OCI-LY7 (cell line): ENCODE results near the gene MYOZ2. TPM values are rescaled to one million over a fixed set of nuclear protein-coding genes. Genes with fewer than 3 reads are reported as not detected.

Source experiments
- BruUV-seq: library from RNA; stranded (reverse); fragments of 400-500 nt; replicated peaks from 2 replicates; lab custom pipeline; 2021; lab: Mats Ljungman, UMichigan
- CTCF ChIA-PET: fragments of 300-600 bp; sonication (Branson Sonifier 250); formaldehyde crosslinking; loops from one replicate; lab custom pipeline; 2022; ENCODE audit warnings: antibody characterized with exemption; ENCODE audit not compliant: unreplicated experiment; lab: Charles Lee
- POLR2A ChIA-PET: fragments of 300-600 bp; sonication (Branson Sonifier 250); formaldehyde crosslinking; loops from one replicate; lab custom pipeline; 2022; ENCODE audit warnings: antibody characterized with exemption; lab: Charles Lee
- DNase-seq: peaks from one replicate; pipeline ENCODE4 v3.0.0-alpha.2; 2015; ENCODE audit warnings: low spot score
- H2AFZ ChIP-seq: fragments of 200-600 bp; sonication (generic), shearing (Covaris generic); 2 replicates; pipeline ENCODE4 v1.6.1; 2014; ENCODE audit warnings: mild to moderate bottlenecking, antibody characterized with exemption, low read length, moderate library complexity
- H3K27ac ChIP-seq: fragments of 200-600 bp; sonication (generic); 2 replicates; pipeline ENCODE4 v1.5.1; 2014; ENCODE audit warnings: mixed run types, low read depth, mild to moderate bottlenecking, moderate library complexity, low read length, inconsistent platforms; ENCODE audit not compliant: poor library complexity, severe bottlenecking
- H3K36me3 ChIP-seq: fragments of 200-600 bp; sonication (generic); 2 replicates; pipeline ENCODE4 v1.6.1; 2014; ENCODE audit warnings: mild to moderate bottlenecking, antibody characterized with exemption, low read length, moderate library complexity, mixed read lengths; ENCODE audit not compliant: insufficient read depth
- H3K4me1 ChIP-seq: fragments of 200-600 bp; sonication (generic); 2 replicates; pipeline ENCODE4 v1.5.1; 2014; ENCODE audit warnings: mild to moderate bottlenecking, low read length; ENCODE audit not compliant: insufficient read depth, poor library complexity, severe bottlenecking
- H3K4me2 ChIP-seq: fragments of 200-600 bp; sonication (generic); 2 replicates; pipeline ENCODE4 v1.6.1; 2014; ENCODE audit warnings: mild to moderate bottlenecking, low read length
- H3K4me3 ChIP-seq: fragments of 200-600 bp; sonication (generic); 2 replicates; pipeline ENCODE4 v1.5.1; 2014; ENCODE audit warnings: mild to moderate bottlenecking, low read depth, low read length; ENCODE audit not compliant: poor library complexity, severe bottlenecking
- H3K79me2 ChIP-seq: fragments of 200-600 bp; sonication (generic); 2 replicates; pipeline ENCODE4 v1.6.1; 2016; ENCODE audit warnings: low read depth, mild to moderate bottlenecking, low read length, moderate library complexity, mixed read lengths; ENCODE audit not compliant: insufficient read depth
- H3K9me2 ChIP-seq: fragments of 200-600 bp; sonication (generic); 2 replicates; pipeline ENCODE4 v1.6.1; 2016; ENCODE audit warnings: mild to moderate bottlenecking, low read length, mixed read lengths; ENCODE audit not compliant: insufficient read depth
- H3K9me3 ChIP-seq: fragments of 200-600 bp; sonication (generic); 2 replicates; pipeline ENCODE4 v1.6.1; 2014; ENCODE audit warnings: mild to moderate bottlenecking, mixed run types, low read length, mixed read lengths
- H4K20me1 ChIP-seq: fragments of 200-600 bp; sonication (generic); 2 replicates; pipeline ENCODE4 v1.6.1; 2014; ENCODE audit warnings: mild to moderate bottlenecking, antibody characterized with exemption, low read length, moderate library complexity, mixed read lengths; ENCODE audit not compliant: insufficient read depth
- EZH2phosphoT487 ChIP-seq: fragments of 200-600 bp; sonication (generic); IDR thresholded peaks from 2 replicates; pipeline ENCODE4 v1.6.1; 2018; ENCODE audit warnings: low read depth, borderline replicate concordance, mild to moderate bottlenecking, mixed run types, antibody characterized with exemption, low read length, moderate library complexity, mixed read lengths
- intact Hi-C: fragments of 100-400 bp; cut with micrococcal nuclease; formaldehyde crosslinking; loops from one replicate; pipeline ENCODE4 v1.10.0; 2022; ENCODE audit not compliant: unreplicated experiment
- total RNA-seq, 2 experiments: library from RNA; depleted of rRNA in 1 of 2; stranded (reverse); fragments of >200 nt in 1 of 2; shearing (Covaris generic) in 1 of 2; gene quantifications; 2 replicates each; pipeline ENCODE4 v1.2.3, GENCODE V29; 2014 to 2022
- TF ChIP-seq, protein P1 (sequence below): fragments of 200-600 bp; sonication (generic); conservative IDR thresholded peaks from 2 replicates; pipeline ENCODE4 v1.5.1; 2014; ENCODE audit warnings: mild to moderate bottlenecking, antibody characterized with exemption, low read length, moderate library complexity, mixed read lengths

Gene MYOZ2
- total RNA-seq, 2 experiments from 2014 or later, result not detected

GRCh38 chr4:119125931-119126330 lies 9.7 kb upstream of the MYOZ2 start:
- H2AFZ ChIP-seq, result no peak overlapping the region
- no peaks in the 10 kb centered on the region for H3K9me2 ChIP-seq
- no peak overlapping the region for H3K27ac ChIP-seq
- TF ChIP-seq, protein P1, sequence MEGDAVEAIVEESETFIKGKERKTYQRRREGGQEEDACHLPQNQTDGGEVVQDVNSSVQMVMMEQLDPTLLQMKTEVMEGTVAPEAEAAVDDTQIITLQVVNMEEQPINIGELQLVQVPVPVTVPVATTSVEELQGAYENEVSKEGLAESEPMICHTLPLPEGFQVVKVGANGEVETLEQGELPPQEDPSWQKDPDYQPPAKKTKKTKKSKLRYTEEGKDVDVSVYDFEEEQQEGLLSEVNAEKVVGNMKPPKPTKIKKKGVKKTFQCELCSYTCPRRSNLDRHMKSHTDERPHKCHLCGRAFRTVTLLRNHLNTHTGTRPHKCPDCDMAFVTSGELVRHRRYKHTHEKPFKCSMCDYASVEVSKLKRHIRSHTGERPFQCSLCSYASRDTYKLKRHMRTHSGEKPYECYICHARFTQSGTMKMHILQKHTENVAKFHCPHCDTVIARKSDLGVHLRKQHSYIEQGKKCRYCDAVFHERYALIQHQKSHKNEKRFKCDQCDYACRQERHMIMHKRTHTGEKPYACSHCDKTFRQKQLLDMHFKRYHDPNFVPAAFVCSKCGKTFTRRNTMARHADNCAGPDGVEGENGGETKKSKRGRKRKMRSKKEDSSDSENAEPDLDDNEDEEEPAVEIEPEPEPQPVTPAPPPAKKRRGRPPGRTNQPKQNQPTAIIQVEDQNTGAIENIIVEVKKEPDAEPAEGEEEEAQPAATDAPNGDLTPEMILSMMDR, result no peak
- TF ChIP-seq EZH2phosphoT487, result no peak
- no peak overlapping the region for H3K4me2 ChIP-seq
- H3K36me3 ChIP-seq, result no peaks in the 10 kb centered on the region
- intact Hi-C loops, result no loop called here
- no peaks in the 10 kb centered on the region for H3K79me2 ChIP-seq
- H3K4me3 ChIP-seq, result no peak overlapping the region
- no peaks in the 10 kb centered on the region for H3K4me1 ChIP-seq
- no TSS peak for BruUV-seq
- H4K20me1 ChIP-seq, result no peaks in the 10 kb centered on the region
- DNase-seq, result no peak
- POLR2A ChIA-PET, result no interaction called here
- CTCF ChIA-PET, result no interaction called here
- H3K9me3 ChIP-seq, result no peaks in the 10 kb centered on the region

DNA sequence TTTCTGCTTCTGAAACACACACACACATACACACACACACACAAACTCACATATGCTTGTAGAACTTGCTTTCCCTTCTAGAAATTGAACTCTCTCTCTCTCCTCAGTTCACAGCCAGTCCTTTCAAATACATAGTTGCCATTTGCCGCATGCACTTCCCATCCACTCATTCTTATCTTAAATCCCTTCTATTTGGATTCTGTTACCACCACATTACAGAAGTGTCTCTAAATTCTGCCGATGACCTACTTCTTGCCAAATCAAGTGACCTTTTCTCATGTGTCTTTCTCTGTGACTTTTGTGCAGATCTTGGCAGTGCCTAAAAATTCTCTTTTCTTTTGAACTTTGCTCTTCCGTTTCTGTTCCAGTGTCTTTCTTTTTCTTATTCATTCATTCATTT lies 7.5 kb upstream of the MYOZ2 start:
- intact Hi-C loops, result no loop called here
- TF ChIP-seq, protein P1, result no peak
- TF ChIP-seq EZH2phosphoT487, result no peak

GRCh38 chr4:119130365-119131065 lies 5.1 kb upstream of the MYOZ2 start:
- Histone ChIP-seq H3K79me2 (no peaks in the 10 kb centered on the region), H3K4me2 (no peak overlapping the region), H2AFZ (no peak overlapping the region), H4K20me1 (no peaks in the 10 kb centered on the region), H3K9me2 (no peaks in the 10 kb centered on the region), H3K9me3 (no peaks in the 10 kb centered on the region), H3K4me3 (no peak overlapping the region), H3K36me3 (no peaks in the 10 kb centered on the region), H3K27ac (no peak overlapping the region), H3K4me1 (no peaks in the 10 kb centered on the region)
- no peak for DNase-seq
- TF ChIP-seq, protein P1, result no peak
- TF ChIP-seq EZH2phosphoT487, result no peak
- ChIA-PET CTCF (no interaction called here), POLR2A (interaction anchor here (0.7 to 1.5 kb wide), 3 partner anchors 9 to 120 kb away, joined by 3 to 8 read pairs (median 3); no protein-coding TSS in a partner anchor)
- intact Hi-C loops, result no loop called here
- BruUV-seq, result no TSS peak

More for the DNA sequence above, 7.5 kb upstream of the MYOZ2 start:
- DNase-seq, result no peak
- ChIA-PET CTCF (no interaction called here), POLR2A (no interaction called here)
- H3K4me1 ChIP-seq, result no peaks in the 10 kb centered on the region
- no peak overlapping the region for H3K4me2 ChIP-seq
- H3K36me3 ChIP-seq, result no peaks in the 10 kb centered on the region
- BruUV-seq, result no TSS peak
- no peaks in the 10 kb centered on the region for H3K9me2 ChIP-seq
- H3K9me3 ChIP-seq, result no peaks in the 10 kb centered on the region
- no peak overlapping the region for H3K4me3 ChIP-seq
- H3K79me2 ChIP-seq, result no peaks in the 10 kb centered on the region
- H2AFZ ChIP-seq, result no peak overlapping the region
- no peaks in the 10 kb centered on the region for H4K20me1 ChIP-seq
- no peak overlapping the region for H3K27ac ChIP-seq
